NCI-H345 (cell line): Measurements from ENCODE around the gene PIGH.
"Not testable (repeated sequence)": the region's sequence is repeated elsewhere in the genome, so short reads cannot be mapped to it uniquely, and the experiment has no call there.

ENCODE experiments used
- DNase-seq: peaks from one replicate; lab custom pipeline; 2025; lab: John Stamatoyannopoulos, UW

Gene PIGH

DNA sequence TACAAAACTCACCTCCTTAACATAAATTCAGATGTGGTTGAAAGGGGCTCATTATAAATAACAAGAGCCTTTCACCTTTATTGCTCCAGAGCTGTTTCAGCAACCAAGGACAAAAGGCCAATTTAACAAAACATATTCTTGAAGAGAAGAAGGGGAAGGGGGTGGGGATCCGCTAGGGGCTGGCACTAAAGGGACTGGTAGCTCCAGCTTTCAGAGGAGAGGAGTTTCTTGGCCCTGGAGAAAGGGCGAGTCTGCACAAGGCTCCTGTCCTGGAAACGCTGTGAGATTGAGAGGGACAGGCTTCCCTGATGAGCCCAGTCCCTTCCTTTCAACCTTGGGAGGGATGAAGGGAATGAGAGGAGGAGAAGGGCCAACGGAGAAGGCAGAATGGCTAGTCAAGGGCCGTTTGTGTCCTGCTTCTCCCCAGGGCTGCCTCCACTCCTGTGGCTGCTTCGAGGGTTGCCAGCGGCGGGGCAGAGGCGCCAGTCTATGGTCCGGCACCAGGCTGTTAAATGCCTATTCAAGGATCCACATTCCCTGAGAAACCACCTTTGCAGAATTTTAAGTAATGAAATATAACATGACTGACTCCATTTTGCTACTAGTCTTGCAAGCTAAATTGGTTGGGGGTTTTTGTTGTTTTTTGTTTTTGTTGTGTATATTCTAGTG is 9.7 kb upstream of the PIGH start:
- DNase-seq, result no peak

GRCh38 chr14:67607646-67608045 is 7.6 kb upstream of the PIGH start:
- DNase-seq, result no peak

DNA sequence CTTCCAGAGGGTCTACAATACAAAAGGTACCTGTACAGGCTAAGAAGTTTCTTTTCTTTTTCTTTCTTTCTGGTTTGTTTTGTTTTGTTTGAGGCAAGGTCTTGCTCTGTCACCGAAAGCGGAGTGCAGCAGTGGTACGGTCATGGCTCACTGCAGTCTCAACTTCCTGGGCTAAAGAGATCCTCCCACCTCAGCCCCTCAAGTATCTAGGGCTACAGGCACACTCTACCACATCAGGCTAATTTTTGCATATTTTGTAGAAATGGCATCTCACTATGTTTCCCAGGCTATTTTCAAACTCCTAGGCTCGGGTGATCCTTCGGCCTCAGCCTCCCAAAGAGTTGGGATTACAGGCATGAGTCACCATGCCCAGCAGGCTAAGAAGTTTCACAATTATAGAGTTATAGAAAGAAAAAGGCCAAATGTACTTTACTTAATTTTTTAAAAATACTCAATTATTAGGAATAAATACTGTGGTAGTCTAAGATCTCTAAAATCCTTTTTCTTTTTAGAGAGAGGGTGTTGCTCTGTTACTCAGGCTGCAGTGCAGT is 3.0 kb upstream of the PIGH start:
- DNase-seq, result no peak

GRCh38 chr14:67602076-67602475 is 2.0 kb upstream of the PIGH start:
- DNase-seq, result no peak

DNA sequence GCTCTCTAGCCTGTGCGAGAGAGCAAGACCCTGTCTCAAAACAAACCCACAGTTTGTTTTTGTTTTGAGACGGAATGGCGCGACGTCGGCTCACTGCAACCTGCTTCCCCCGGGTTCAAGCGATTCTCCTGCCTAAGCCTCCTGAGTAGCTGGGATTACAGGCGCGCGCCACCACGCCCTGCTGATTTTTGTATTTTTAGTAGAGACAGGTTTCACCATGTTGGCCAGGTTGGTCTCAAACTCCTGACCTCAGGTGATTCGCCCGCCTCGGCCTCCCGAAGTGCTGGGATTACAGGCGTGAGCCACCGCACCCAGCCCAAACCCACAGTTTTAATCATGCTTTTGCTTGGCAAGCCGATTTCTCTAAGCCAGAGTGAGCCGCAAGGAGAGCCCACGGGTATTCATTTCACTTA is 500 bp upstream of the PIGH start:
- not testable (repeated sequence) for DNase-seq

DNA sequence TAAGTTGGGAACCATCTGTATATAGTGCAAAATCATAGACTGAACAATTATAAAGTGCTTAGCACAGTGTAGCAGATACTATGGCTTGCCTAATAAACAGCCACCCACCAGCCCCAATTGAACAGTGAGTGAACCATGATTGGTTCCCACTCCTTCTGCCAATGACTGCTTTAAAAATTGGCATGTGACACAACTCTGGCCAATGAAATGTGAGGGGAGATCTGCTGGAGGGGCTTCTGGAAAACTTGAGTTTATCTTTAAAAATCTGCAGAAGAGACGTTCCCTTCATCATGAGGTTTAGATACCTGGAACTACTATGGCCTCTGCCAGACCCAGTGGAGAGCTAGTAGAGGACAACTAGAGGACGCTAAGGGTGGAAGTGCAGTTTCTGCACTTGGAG is 4.7 kb downstream of the PIGH start:
- DNase-seq, result no peak

- DNase-seq, result not testable (repeated sequence)
These were observed 6.4 kb downstream of the PIGH start for GRCh38 chr14:67593650-67594049.

GRCh38 chr14:67589204-67589770 is 10.8 kb downstream of the PIGH start:
- DNase-seq, result no peak

DNA sequence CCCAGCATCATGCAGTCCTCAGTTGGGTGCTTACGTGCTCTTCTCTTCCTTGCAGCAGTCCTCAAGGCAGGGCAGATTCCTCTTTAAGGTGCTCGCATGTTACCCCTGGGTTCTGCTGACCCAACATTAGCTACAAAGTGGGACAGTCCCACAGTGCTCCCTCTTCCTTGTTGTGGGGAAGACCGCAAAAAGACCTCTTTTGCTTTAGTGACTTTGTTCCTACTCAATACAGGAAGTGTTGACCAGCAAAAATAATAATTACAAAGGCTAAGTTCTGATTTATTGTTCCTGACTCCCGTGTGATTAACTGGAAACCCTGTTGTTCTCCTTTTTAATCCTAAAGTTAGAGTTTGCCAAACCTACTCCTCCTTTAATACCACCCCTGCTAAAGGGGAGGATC is 13.7 kb downstream of the PIGH start:
- no peak for DNase-seq

DNA sequence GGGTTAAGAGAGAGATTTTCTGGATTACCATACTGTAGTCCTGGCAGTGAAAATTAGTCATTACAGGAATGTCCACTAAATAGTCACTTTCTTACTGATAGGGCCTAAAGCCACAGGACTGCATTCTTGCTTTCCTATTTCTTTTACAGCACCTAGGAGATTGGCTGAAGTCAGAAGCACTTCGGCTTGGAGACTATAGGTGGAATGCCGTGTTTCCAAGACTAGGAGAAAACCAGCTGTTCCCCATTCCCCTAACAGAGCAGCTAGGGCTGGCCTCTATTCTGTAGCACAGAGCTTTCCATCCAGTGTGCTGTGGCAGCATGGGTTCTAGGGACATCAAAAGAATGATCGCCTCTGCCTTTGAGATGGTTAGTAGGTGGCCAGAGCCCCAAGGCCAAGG is 15.1 kb downstream of the PIGH start:
- DNase-seq, result no peak

GRCh38 chr14:67583711-67584644 is 16.1 kb downstream of the PIGH start:
- DNase-seq, result peak; percentile 29

DNA sequence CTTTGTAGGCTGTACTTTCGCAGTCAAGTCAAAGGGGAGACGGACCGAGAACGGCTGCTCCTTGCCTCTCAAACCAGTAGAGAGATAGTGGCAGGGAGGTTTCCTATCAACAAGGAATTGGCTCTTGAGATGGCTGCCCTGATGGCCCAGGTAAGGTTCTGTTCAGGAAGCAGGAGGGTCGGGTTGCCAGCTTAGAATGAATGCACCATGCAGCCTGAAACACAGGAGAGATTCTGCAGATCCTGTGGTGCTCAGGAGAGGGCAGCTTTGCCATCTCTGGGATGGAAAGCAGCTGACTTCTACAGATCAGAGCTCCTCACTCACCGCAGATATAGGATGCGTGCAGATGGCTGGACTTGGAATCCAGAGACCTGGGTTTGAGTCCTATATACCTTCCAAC is 18.0 kb downstream of the PIGH start:
- no peak for DNase-seq

DNA sequence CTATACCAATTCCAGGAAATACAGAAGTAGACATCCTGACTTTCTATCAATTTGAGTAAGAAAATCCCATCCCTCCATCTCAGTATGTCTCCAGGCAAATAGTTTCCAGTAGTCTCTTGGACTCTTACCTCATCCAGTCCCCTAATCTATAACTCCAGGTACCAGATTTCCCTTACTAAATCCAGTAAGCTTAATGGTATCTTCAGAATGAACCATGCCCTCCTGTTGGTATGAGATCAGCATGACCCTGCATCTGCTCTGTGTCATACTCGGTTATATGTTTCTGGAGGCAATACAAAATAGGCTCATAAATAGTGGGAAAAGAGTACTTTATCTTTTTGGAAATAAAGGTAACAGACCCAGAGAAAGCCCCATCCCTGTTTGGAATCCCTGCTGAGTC is 18.4 kb downstream of the PIGH start:
- no peak for DNase-seq

- DNase-seq, result no peak
These were observed 19.5 kb downstream of the PIGH start for GRCh38 chr14:67580336-67581171.

- no peak for DNase-seq
These were observed 20.4 kb downstream of the PIGH start for GRCh38 chr14:67579636-67580035.

DNA sequence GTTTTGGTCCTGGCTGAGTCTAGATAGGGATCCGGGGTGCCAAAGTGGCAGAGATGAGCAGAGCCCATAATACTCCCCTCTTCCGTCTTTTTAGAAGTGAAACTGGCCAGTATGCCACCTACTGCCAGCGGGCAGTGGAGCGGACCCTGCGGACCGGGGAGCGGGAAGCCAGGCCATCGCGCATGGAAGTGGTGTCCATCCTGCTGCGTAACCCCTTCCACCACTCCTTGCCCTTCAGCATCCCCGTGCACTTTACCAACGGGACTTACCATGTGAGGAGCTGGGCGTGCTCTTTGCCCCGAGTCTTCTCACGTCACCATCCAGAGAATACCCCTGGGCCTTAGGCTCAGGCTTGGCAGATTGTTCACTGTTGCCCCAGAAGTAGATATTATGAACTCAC is 21.0 kb downstream of the PIGH start:
- no peak for DNase-seq

DNA sequence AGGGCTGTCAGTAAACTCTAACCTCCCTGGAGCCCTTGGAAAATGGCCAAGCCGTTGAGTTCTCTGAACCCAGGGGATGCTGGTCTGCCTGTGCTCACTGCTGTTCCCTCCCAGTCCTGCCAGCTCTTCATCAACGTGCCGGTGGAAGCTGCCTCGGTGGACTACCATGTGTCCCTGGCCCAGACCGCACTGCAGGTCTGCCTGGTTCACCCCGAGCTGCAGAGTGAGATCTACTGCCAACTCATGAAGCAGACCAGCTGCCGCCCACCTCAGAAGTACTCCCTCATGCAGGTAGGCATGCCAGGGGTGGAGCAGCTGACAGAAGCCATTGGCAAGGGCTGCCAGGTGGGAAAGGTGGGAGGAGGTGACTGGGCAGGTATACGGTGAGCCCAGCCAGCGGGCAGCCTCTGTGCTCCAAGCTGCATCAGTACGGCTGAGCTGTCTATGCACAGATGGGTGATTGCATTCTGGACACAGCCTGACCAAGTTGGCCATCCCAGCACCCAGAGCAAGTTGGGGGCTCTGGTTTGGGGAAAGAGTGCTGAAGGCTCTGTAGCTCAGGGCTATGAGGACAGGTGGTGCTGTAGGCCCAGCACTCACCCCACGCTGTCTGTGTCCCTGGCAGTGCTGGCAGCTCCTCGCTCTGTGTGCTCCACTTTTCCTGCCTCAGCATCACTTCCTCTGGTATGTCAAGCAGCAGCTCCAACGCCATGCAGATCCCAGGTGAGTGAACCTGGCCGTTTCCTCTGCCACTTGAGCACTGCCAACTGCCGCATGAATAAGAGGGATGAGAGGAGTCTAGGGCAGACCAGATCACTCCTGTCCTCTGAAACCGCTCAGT is 21.9 kb downstream of the PIGH start:
- DNase-seq, result no peak

GRCh38 chr14:67577181-67577808 is 22.8 kb downstream of the PIGH start:
- DNase-seq, result no peak

DNA sequence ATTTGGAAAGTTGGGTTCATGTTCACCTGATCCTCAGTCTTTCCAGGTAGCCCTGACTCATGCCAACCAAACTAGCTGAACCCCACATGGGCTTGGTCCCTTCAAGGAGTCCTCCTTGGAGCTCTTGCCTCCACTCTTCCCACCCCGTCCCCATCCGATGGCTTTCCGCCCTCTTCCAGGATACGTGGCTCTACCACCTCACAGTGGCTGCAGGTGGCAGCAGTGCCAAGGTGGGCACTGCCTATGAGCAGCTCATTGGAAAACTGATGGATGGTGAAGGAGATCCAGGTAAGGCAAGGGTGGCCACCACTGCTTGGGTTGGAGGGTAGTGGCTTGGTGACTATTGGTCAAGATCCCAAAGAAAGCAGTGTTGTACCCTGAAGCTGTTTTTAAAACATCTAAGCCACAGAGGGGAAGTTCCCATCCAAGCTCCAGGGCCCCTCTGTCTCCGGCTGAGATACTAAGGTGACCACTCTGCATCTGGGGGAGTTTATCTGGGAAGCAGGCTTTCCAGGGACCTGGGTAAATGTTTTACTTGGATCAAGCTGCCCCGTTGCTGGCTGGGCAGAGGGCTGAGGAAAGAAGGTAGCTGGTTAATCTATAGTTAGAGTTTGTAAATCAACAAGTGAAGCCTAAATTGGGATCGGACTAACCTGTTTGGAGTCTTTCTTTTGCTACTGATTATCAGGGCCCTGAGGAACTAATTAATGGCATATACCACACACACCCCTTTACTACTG is 23.7 kb downstream of the PIGH start:
- DNase-seq, result no peak

DNA sequence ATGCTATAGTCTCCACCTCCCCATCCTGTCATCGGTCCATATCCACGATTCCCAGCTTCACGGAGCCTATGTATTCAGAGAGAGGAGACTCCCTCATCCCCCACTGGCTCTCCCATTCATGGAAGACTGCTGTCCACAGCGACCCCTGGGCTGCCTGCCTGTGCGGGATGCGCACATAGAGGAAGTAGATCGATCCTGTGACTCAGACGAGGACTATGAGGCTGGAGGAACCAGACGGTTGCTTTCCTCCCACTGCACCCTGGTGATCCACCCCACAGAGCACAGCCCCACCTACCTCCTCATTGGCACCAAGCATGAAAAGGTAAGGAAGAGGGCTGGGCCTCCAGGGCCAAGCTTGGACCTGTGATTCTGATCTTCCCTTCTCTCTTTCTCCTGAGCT is 24.4 kb downstream of the PIGH start:
- no peak for DNase-seq
